GM06990 (cell line): Measurements from ENCODE around the gene LRP1.

ENCODE experiments used
- DNase-seq: peaks from one replicate; pipeline ENCODE4 v3.0.0-alpha.2; 2011; ENCODE audit not compliant: insufficient read length; ENCODE audit errors: extremely low read depth
- H3K27me3 ChIP-seq: replicated peaks from 2 replicates; pipeline ENCODE4 v1.6.0; 2011; ENCODE audit warnings: low read length; ENCODE audit not compliant: control insufficient read depth, insufficient read depth
- H3K36me3 ChIP-seq: 2 replicates; pipeline ENCODE4 v1.5.1; 2011; ENCODE audit warnings: low read length; ENCODE audit not compliant: control insufficient read depth, insufficient read depth
- H3K4me3 ChIP-seq: replicated peaks from 2 replicates; pipeline ENCODE4 v1.5.1; 2011; ENCODE audit warnings: low read depth, mild to moderate bottlenecking, control low read depth, low read length
- CTCF ChIP-seq: IDR thresholded peaks from 2 replicates; pipeline ENCODE4 v1.5.1; 2011; ENCODE audit warnings: low read length, control low read depth, mild to moderate bottlenecking, inconsistent platforms; ENCODE audit not compliant: insufficient read depth, poor library complexity, severe bottlenecking

The LRP1 gene

GRCh38 chr12:57162553-57163125, 34.4 kb downstream of the LRP1 start:
- Histone ChIP-seq H3K27me3 (no peaks in the 10 kb centered on the region), H3K36me3 (no peaks in the 10 kb centered on the region), H3K4me3 (no peak overlapping the region)
- no peak for TF ChIP-seq CTCF
- no peak for DNase-seq

GRCh38 chr12:57164454-57164853, 36.2 kb downstream of the LRP1 start:
- DNase-seq, result no peak
- TF ChIP-seq CTCF, result no peak
- H3K27me3 ChIP-seq, result no peaks in the 10 kb centered on the region
- H3K4me3 ChIP-seq, result no peak overlapping the region
- no peaks in the 10 kb centered on the region for H3K36me3 ChIP-seq

- TF ChIP-seq CTCF, result no peak
- Histone ChIP-seq H3K27me3 (no peaks in the 10 kb centered on the region), H3K36me3 (no peaks in the 10 kb centered on the region), H3K4me3 (no peak overlapping the region)
- DNase-seq, result no peak
These were observed 36.8 kb downstream of the LRP1 start for GRCh38 chr12:57164966-57165625.

- no peak for DNase-seq
These were observed 37.5 kb downstream of the LRP1 start for GRCh38 chr12:57165741-57166140.

GRCh38 chr12:57166971-57167371, 38.7 kb downstream of the LRP1 start:
- no peak for DNase-seq
- H3K36me3 ChIP-seq, result no peaks in the 10 kb centered on the region

More at GRCh38 chr12:57165741-57166140, 37.5 kb downstream of the LRP1 start:
- Histone ChIP-seq H3K4me3 (no peak overlapping the region), H3K36me3 (no peaks in the 10 kb centered on the region), H3K27me3 (no peaks in the 10 kb centered on the region)
- TF ChIP-seq CTCF, result no peak

More at GRCh38 chr12:57166971-57167371, 38.7 kb downstream of the LRP1 start:
- TF ChIP-seq CTCF, result no peak
- H3K4me3 ChIP-seq, result no peak overlapping the region
- no peaks in the 10 kb centered on the region for H3K27me3 ChIP-seq
